ENCODE measurements around the gene TMED4. TPM values are rescaled to one million over a fixed set of nuclear protein-coding genes. Genes with fewer than 3 reads are reported as not detected.

The TMED4 gene
- total RNA-seq, 1 donor from 2014 or later, result 90.7 TPM

GRCh38 chr7:44608916-44609648 lies 27.1 kb upstream of the TMED4 start:
- Mint-ChIP-seq H3K4me1 (ENCODE audit: low read depth, unreplicated experiment) (peaks cover 5% of the 10 kb centered on the region), H3K27ac (ENCODE audit: unreplicated experiment) (peak overlapping the region; percentile 20), H3K9me3 (ENCODE audit: unreplicated experiment) (peaks cover 16% of the 10 kb centered on the region), H3K27me3 (ENCODE audit: unreplicated experiment) (peaks cover 14% of the 10 kb centered on the region), H3K4me3 (ENCODE audit: unreplicated experiment) (peak overlapping the region; percentile 7), H3K36me3 (ENCODE audit: unreplicated experiment) (no peaks in the 10 kb centered on the region)
- no peak for DNase-seq
- TF ChIP-seq, protein P1, sequence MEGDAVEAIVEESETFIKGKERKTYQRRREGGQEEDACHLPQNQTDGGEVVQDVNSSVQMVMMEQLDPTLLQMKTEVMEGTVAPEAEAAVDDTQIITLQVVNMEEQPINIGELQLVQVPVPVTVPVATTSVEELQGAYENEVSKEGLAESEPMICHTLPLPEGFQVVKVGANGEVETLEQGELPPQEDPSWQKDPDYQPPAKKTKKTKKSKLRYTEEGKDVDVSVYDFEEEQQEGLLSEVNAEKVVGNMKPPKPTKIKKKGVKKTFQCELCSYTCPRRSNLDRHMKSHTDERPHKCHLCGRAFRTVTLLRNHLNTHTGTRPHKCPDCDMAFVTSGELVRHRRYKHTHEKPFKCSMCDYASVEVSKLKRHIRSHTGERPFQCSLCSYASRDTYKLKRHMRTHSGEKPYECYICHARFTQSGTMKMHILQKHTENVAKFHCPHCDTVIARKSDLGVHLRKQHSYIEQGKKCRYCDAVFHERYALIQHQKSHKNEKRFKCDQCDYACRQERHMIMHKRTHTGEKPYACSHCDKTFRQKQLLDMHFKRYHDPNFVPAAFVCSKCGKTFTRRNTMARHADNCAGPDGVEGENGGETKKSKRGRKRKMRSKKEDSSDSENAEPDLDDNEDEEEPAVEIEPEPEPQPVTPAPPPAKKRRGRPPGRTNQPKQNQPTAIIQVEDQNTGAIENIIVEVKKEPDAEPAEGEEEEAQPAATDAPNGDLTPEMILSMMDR (IDR thresholded peaks at IDR 0.05; ENCODE audit: partially characterized antibody, unreplicated experiment), result no peak

DNA sequence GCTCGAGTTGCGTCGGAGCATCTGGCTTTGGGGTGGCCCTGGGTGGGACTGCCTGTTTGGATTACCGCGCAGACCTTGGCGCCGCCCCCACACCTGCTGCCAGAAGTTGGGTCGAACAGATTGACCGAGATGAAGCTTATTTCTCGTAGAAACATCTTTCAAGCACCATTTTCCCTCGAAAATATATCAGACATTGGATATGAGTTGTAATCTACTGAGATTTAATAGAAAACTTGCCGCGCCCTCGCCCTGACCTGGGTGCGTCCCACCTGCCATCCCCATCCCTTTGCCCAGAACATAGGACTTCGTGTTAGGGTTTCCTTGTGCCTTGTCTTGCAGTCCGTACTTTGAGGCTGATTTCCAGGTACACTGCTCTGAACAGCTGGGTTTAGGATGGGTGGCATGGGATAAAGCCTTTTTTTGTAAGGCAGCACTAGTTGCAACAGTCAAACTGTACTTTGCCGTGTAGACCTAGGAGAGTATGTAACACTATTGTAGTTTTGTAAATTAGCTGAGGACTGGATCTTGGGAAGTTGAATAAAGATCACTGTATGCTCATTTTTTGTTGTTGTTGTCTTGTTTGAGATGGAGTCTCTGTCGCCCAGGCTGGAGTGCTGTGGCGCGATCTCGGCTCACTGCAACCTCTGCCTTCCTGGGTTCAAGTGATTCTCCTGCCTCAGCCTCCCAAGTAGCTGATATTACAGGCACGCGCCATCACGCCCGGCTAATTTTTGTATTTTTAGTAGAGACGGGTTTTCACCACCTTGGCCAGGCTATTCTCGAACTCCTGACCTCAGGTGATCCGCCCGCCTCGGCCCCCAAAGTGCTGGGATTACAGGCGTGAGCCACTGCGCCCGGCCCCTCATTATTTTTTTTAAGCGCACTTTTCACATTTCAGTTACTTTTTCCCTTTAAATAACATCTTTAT lies 25.4 kb upstream of the TMED4 start:
- TF ChIP-seq, protein P1 (IDR thresholded peaks at IDR 0.05; ENCODE audit: partially characterized antibody, unreplicated experiment), result no peak
- no peak for DNase-seq
- H3K4me3 Mint-ChIP-seq (ENCODE audit: unreplicated experiment), result peak overlapping the region; percentile 98
- H3K27me3 Mint-ChIP-seq (ENCODE audit: unreplicated experiment), result peaks cover 13% of the 10 kb centered on the region
- H3K4me1 Mint-ChIP-seq (ENCODE audit: low read depth, unreplicated experiment), result peaks cover 5% of the 10 kb centered on the region
- peak overlapping the region; percentile 99 for H3K27ac Mint-ChIP-seq (ENCODE audit: unreplicated experiment)
- H3K9me3 Mint-ChIP-seq (ENCODE audit: unreplicated experiment), result peaks cover 16% of the 10 kb centered on the region
- H3K36me3 Mint-ChIP-seq (ENCODE audit: unreplicated experiment), result no peaks in the 10 kb centered on the region

DNA sequence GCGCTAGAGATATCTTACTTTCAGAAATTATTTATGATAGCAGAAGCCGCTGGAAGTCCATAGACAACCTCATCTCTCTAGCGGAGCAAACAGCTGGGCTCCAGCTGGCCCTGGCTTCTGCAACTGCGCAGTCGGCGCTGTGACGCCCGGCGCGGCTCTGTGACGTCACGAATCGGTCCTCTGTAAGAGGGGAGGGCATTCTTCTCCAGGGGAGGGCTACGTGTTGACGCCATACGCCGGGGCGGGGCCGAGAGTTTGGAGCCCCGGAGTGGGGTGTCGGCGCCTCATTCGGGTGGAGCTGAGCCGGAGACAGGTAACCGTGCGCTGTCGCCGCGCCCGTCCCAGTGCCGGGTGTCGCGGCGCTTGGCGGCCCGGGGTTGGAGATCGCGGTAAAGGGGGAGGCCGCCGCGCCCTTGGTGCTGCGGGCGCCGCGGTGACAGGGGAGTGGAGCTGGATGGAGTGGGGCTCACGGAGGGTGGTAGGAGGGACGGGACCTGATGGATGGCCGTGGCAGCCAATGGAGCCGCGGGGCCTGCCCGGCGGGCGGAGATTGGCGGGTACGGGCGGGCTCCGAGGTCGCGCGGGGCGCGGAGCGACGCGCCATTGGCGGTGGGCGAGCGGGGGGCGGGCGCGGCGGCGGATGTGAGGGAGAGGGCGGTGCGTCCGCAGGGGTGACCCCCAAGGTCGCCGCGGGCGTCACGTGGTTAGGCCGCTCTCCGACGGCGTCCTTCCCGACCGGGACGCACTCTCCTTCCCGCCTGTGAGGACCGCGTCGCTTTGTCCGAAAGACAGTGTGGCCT lies 24.5 kb upstream of the TMED4 start, which contains the start of gene OGDH:
TSS of gene OGDH (plus strand) at position 287 of the 800 bp plus-strand sequence. CDS start 17,717 bp downstream, outside the sequence.
- H3K9me3 Mint-ChIP-seq (ENCODE audit: unreplicated experiment), result peaks cover 14% of the 10 kb centered on the region
- DNase-seq, result peak; percentile 99

DNA sequence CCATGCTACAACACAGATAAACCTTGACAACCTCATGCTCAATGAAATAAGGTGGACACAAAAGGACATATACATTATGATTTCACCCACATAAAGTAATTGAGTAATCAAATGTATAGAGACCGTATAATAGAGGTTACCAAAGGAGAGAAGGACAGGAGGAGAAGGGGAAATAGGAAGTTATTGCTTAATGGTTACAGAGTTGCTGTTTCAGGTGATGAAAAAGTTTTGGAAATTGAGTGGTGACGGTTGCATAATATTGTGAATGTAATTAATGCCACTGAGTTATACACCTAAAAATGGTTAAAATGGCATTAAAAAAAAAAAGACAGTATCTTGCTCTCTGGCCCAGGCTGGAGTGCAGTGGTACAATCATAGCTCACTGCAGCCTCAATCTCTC lies 22.9 kb upstream of the TMED4 start:
- H3K4me1 Mint-ChIP-seq (ENCODE audit: low read depth, unreplicated experiment), result peaks cover 5% of the 10 kb centered on the region
- H3K9me3 Mint-ChIP-seq (ENCODE audit: unreplicated experiment), result peaks cover 17% of the 10 kb centered on the region
- peak overlapping the region; percentile 63 for H3K4me3 Mint-ChIP-seq (ENCODE audit: unreplicated experiment)
- H3K27ac Mint-ChIP-seq (ENCODE audit: unreplicated experiment), result peak overlapping the region; percentile 99
- TF ChIP-seq, protein P1 (IDR thresholded peaks at IDR 0.05; ENCODE audit: partially characterized antibody, unreplicated experiment), result no peak
- DNase-seq, result no peak
- H3K36me3 Mint-ChIP-seq (ENCODE audit: unreplicated experiment), result no peaks in the 10 kb centered on the region
- peaks cover 13% of the 10 kb centered on the region for H3K27me3 Mint-ChIP-seq (ENCODE audit: unreplicated experiment)

More for the DNA sequence above, 24.5 kb upstream of the TMED4 start, which contains the start of gene OGDH:
- Mint-ChIP-seq H3K27me3 (ENCODE audit: unreplicated experiment) (peaks cover 13% of the 10 kb centered on the region), H3K4me3 (ENCODE audit: unreplicated experiment) (peak within 1 kb of the TSS; percentile 98), H3K36me3 (ENCODE audit: unreplicated experiment) (no peaks in the 10 kb centered on the region), H3K27ac (ENCODE audit: unreplicated experiment) (peak within 1 kb of the TSS; percentile 99), H3K4me1 (ENCODE audit: low read depth, unreplicated experiment) (peaks cover 5% of the 10 kb centered on the region)
- TF ChIP-seq, protein P1 (IDR thresholded peaks at IDR 0.05; ENCODE audit: partially characterized antibody, unreplicated experiment), result no peak

All from glutamatergic neuron (in vitro differentiated cells).